Astrocyte (in vitro differentiated cells and primary cell): Measurements from ENCODE around the gene TSPAN17. TPM values are rescaled to one million over a fixed set of nuclear protein-coding genes. Genes with fewer than 3 reads are reported as not detected.

ENCODE experiments used
- DNase-seq: peaks from one replicate; pipeline ENCODE4 v3.0.0-alpha.2; 2010; ENCODE audit warnings: low read depth
- FAIRE-seq: peaks from 2 replicates; lab custom pipeline; 2011; peaks lifted over from hg19 to GRCh38; lab: Jason Lieb, UNC
- H2AFZ ChIP-seq: 2 replicates; pipeline ENCODE4 v1.6.0; 2012; ENCODE audit warnings: low read depth, low read length, inconsistent platforms
- H3K27ac ChIP-seq: 2 replicates; pipeline ENCODE4 v1.5.1; 2011; ENCODE audit warnings: low read depth, low read length, inconsistent platforms
- H3K27me3 ChIP-seq: 2 replicates; pipeline ENCODE4 v1.6.0; 2011; ENCODE audit warnings: low read length, inconsistent platforms; ENCODE audit not compliant: insufficient read depth
- H3K36me3 ChIP-seq: 2 replicates; pipeline ENCODE4 v1.5.1; 2011; ENCODE audit warnings: low read length, inconsistent platforms; ENCODE audit not compliant: insufficient read depth
- H3K4me1 ChIP-seq: 2 replicates; pipeline ENCODE4 v1.5.1; 2011; ENCODE audit warnings: low read length, inconsistent platforms; ENCODE audit not compliant: insufficient read depth
- H3K4me2 ChIP-seq: 2 replicates; pipeline ENCODE4 v1.6.0; 2012; ENCODE audit warnings: low read length, inconsistent platforms
- H3K4me3 ChIP-seq: 2 replicates; pipeline ENCODE4 v1.5.1; 2011; ENCODE audit warnings: low read depth, mild to moderate bottlenecking, low read length, inconsistent platforms; ENCODE audit not compliant: insufficient read depth
- H3K79me2 ChIP-seq: 2 replicates; pipeline ENCODE4 v1.6.0; 2012; ENCODE audit warnings: mild to moderate bottlenecking, low read length, inconsistent platforms; ENCODE audit not compliant: insufficient read depth
- H3K9ac ChIP-seq: 2 replicates; pipeline ENCODE4 v1.6.0; 2012; ENCODE audit warnings: mild to moderate bottlenecking, low read length, inconsistent platforms
- H3K9me3 ChIP-seq: 2 replicates; pipeline ENCODE4 v1.5.1; 2012; ENCODE audit warnings: low read depth, mild to moderate bottlenecking, low read length, inconsistent platforms; ENCODE audit not compliant: insufficient read depth
- H4K20me1 ChIP-seq: 2 replicates; pipeline ENCODE4 v1.6.0; 2012; ENCODE audit warnings: low read length, inconsistent platforms; ENCODE audit not compliant: insufficient read depth
- H3K27ac Mint-ChIP-seq: one replicate; pipeline ENCODE4 v1.8.0; 2021; ENCODE audit warnings: mild to moderate bottlenecking, mixed read lengths; ENCODE audit not compliant: unreplicated experiment
- H3K27me3 Mint-ChIP-seq: one replicate; pipeline ENCODE4 v1.8.0; 2021; ENCODE audit warnings: low read depth, mixed read lengths; ENCODE audit not compliant: unreplicated experiment
- H3K36me3 Mint-ChIP-seq: one replicate; pipeline ENCODE4 v1.8.0; 2021; ENCODE audit warnings: low read depth, mixed read lengths; ENCODE audit not compliant: unreplicated experiment
- H3K4me1 Mint-ChIP-seq: one replicate; pipeline ENCODE4 v1.8.0; 2021; ENCODE audit warnings: low read depth, mixed read lengths; ENCODE audit not compliant: unreplicated experiment
- H3K4me3 Mint-ChIP-seq: one replicate; pipeline ENCODE4 v1.8.0; 2021; ENCODE audit warnings: mild to moderate bottlenecking, moderate library complexity, mixed read lengths; ENCODE audit not compliant: unreplicated experiment
- H3K9me3 Mint-ChIP-seq: one replicate; pipeline ENCODE4 v1.8.0; 2021; ENCODE audit warnings: mild to moderate bottlenecking, mixed read lengths; ENCODE audit not compliant: unreplicated experiment
- CTCF ChIP-seq: IDR thresholded peaks from 2 replicates; pipeline ENCODE4 v1.5.1; 2011; ENCODE audit warnings: low read depth, mild to moderate bottlenecking, inconsistent platforms, low read length, moderate library complexity; ENCODE audit not compliant: insufficient read depth
- EZH2 ChIP-seq: IDR thresholded peaks from 2 replicates; pipeline ENCODE4 v1.6.1; 2012; ENCODE audit warnings: mild to moderate bottlenecking, low read length, inconsistent platforms; ENCODE audit not compliant: insufficient read depth
- microRNA-seq: library from miRNA; unstranded; fragments of <30 nt; microRNA quantifications from one replicate; pipeline ENCODE4 v1.2.0, GENCODE V29; 2020
- total RNA-seq: library from RNA; stranded (reverse); gene quantifications from 2 replicates; pipeline ENCODE4 v1.2.1, GENCODE V29; 2021

The TSPAN17 gene
- total RNA-seq, 1 donor from 2014 or later, result 56.5 TPM

GRCh38 chr5:176703857-176704256, 56.6 kb downstream of the TSPAN17 start:
- Histone ChIP-seq H3K27ac (no peak overlapping the region), H3K36me3 (no peaks in the 10 kb centered on the region), H3K79me2 (no peaks in the 10 kb centered on the region), H3K4me2 (no peak overlapping the region), H3K9ac (no peak overlapping the region), H4K20me1 (no peaks in the 10 kb centered on the region), H3K4me3 (no peak overlapping the region), H3K4me1 (no peaks in the 10 kb centered on the region), H3K9me3 (no peaks in the 10 kb centered on the region), H3K27me3 (peaks cover 39% of the 10 kb centered on the region), H2AFZ (no peak overlapping the region)
- Mint-ChIP-seq H3K4me3 (no peak overlapping the region), H3K27me3 (peaks cover 68% of the 10 kb centered on the region), H3K9me3 (no peaks in the 10 kb centered on the region), H3K36me3 (no peaks in the 10 kb centered on the region), H3K4me1 (no peaks in the 10 kb centered on the region), H3K27ac (no peak overlapping the region)
- no peak for DNase-seq
- no peak for TF ChIP-seq CTCF
- TF ChIP-seq EZH2, result no peak
- no peak for FAIRE-seq

- FAIRE-seq, result no peak
- TF ChIP-seq EZH2, result no peak
- no peak for TF ChIP-seq CTCF
- DNase-seq, result no peak
- H3K4me1 Mint-ChIP-seq, result no peaks in the 10 kb centered on the region
- peaks cover 67% of the 10 kb centered on the region for H3K27me3 Mint-ChIP-seq
- H3K27ac ChIP-seq, result no peak overlapping the region
- no peaks in the 10 kb centered on the region for H3K79me2 ChIP-seq
- H3K4me2 ChIP-seq, result no peak overlapping the region
- H3K4me3 Mint-ChIP-seq, result no peak overlapping the region
- H4K20me1 ChIP-seq, result no peaks in the 10 kb centered on the region
- H3K9me3 ChIP-seq, result no peaks in the 10 kb centered on the region
- no peak overlapping the region for H3K9ac ChIP-seq
- H3K27me3 ChIP-seq, result peaks cover 39% of the 10 kb centered on the region
- no peaks in the 10 kb centered on the region for H3K36me3 Mint-ChIP-seq
- no peaks in the 10 kb centered on the region for H3K9me3 Mint-ChIP-seq
- H3K4me1 ChIP-seq, result no peaks in the 10 kb centered on the region
- H3K27ac Mint-ChIP-seq, result no peak overlapping the region
- H3K4me3 ChIP-seq, result no peak overlapping the region
- H3K36me3 ChIP-seq, result no peaks in the 10 kb centered on the region
- H2AFZ ChIP-seq, result no peak overlapping the region
Observed at GRCh38 chr5:176704355-176704754, 57.1 kb downstream of the TSPAN17 start.

- Histone ChIP-seq H3K4me1 (no peaks in the 10 kb centered on the region), H3K79me2 (no peaks in the 10 kb centered on the region), H2AFZ (no peak overlapping the region), H3K27ac (no peak overlapping the region), H3K36me3 (no peaks in the 10 kb centered on the region), H4K20me1 (no peaks in the 10 kb centered on the region), H3K9ac (no peak overlapping the region), H3K27me3 (peaks cover 38% of the 10 kb centered on the region), H3K9me3 (no peaks in the 10 kb centered on the region), H3K4me2 (no peak overlapping the region), H3K4me3 (no peak overlapping the region)
- no peak overlapping the region for H3K4me3 Mint-ChIP-seq
- no peak overlapping the region for H3K27ac Mint-ChIP-seq
- TF ChIP-seq CTCF (no peak), EZH2 (no peak)
- FAIRE-seq, result no peak
- no peaks in the 10 kb centered on the region for H3K9me3 Mint-ChIP-seq
- peaks cover 67% of the 10 kb centered on the region for H3K27me3 Mint-ChIP-seq
- no peaks in the 10 kb centered on the region for H3K4me1 Mint-ChIP-seq
- no peak for DNase-seq
- H3K36me3 Mint-ChIP-seq, result no peaks in the 10 kb centered on the region
Observed at GRCh38 chr5:176704817-176705216, 57.5 kb downstream of the TSPAN17 start.

Small RNA genes within 50 kb of the gene (microRNA-seq; reads per million reads assigned to microRNA genes)
- not detected for gene MIR4281

Other genes starting within 250 kb of the TSPAN17 start
- 89.2 and 117 TPM in 2 replicates for gene CLTB, start 230.9 kb upstream of the TSPAN17 start, total RNA-seq
- 56.2 and 58.5 TPM in 2 replicates for gene FAF2, start 199.1 kb upstream of the TSPAN17 start, total RNA-seq
- 47.8 and 59.8 TPM in 2 replicates for gene RNF44, start 110.1 kb upstream of the TSPAN17 start, total RNA-seq
- 0.43 and 0.50 TPM in 2 replicates for gene CDHR2, start 98.1 kb upstream of the TSPAN17 start, total RNA-seq
- gene GPRIN1, start 37.3 kb upstream of the TSPAN17 start, total RNA-seq, result 6.8 and 8.2 TPM in 2 replicates
- gene SNCB, start 16.9 kb upstream of the TSPAN17 start, total RNA-seq, result 2.7 and 3.4 TPM in 2 replicates
- not detected in 2 replicates for gene EIF4E1B, start 16.8 kb upstream of the TSPAN17 start, total RNA-seq
- 0.67 and 0.70 TPM in 2 replicates for gene UNC5A, start 163.1 kb downstream of the TSPAN17 start, total RNA-seq